ENCODE results near the gene UNKL. TPM values are rescaled to one million over a fixed set of nuclear protein-coding genes. Genes with fewer than 3 reads are reported as not detected.

Gene UNKL
- total and polyA plus RNA-seq, 2 of the 8 experiments (the other 6 are each of a cell fraction or from before 2014, with no cell fraction given): 25.1 to 31.8 TPM

GRCh38 chr16:1428511-1428910 lies 14.0 kb upstream of the UNKL start (continued):
- TF ChIP-seq KDM5A (IDR thresholded peaks at IDR 0.05; ENCODE audit: low read length): no peak
- TF ChIP-seq YY1 (IDR thresholded peaks at IDR 0.05; ENCODE audit: low read depth, low read length): peak; percentile 65; the same call in 1 of the 2 replicates
- peak; percentile 77; the same call in 1 of the 2 replicates for TF ChIP-seq GABPA (IDR thresholded peaks at IDR 0.05; ENCODE audit: borderline replicate concordance, insufficient read depth, low read length)
- TF ChIP-seq POU5F1 (IDR thresholded peaks at IDR 0.05; ENCODE audit: low read depth, low read length): no peak
- no peak for TF ChIP-seq TCF12 (IDR thresholded peaks at IDR 0.05; ENCODE audit: low read depth, low read length)
- TF ChIP-seq BACH1 (IDR thresholded peaks at IDR 0.05; ENCODE audit: low read length): no peak
- TF ChIP-seq ASH2L (IDR thresholded peaks at IDR 0.05; ENCODE audit: low read length): no peak
- TF ChIP-seq USF2 (IDR thresholded peaks at IDR 0.05; ENCODE audit: low read length): no peak
- TF ChIP-seq, protein P1, sequence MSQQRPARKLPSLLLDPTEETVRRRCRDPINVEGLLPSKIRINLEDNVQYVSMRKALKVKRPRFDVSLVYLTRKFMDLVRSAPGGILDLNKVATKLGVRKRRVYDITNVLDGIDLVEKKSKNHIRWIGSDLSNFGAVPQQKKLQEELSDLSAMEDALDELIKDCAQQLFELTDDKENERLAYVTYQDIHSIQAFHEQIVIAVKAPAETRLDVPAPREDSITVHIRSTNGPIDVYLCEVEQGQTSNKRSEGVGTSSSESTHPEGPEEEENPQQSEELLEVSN (IDR thresholded peaks at IDR 0.05): peak; percentile 85
- TF ChIP-seq RFX5 (IDR thresholded peaks at IDR 0.05; ENCODE audit: borderline replicate concordance, low read depth, low read length): no peak
- TF ChIP-seq PHF8 (conservative IDR thresholded peaks at IDR 0.05; ENCODE audit: low read depth, low read length): no peak
- TF ChIP-seq EZH2 (IDR thresholded peaks at IDR 0.05; ENCODE audit: low read depth, low read length, severe bottlenecking): no peak
